IPS DF 19.7 (cell line): ENCODE measurements around the gene ARMC3.
"Not testable (repeated sequence)": the region's sequence is repeated elsewhere in the genome, so short reads cannot be mapped to it uniquely, and the experiment has no call there.

Experiments used
- DNase-seq: peaks from one replicate; pipeline ENCODE4 v3.0.0-alpha.2; 2013; ENCODE audit warnings: low read depth, low spot score

The ARMC3 gene

DNA sequence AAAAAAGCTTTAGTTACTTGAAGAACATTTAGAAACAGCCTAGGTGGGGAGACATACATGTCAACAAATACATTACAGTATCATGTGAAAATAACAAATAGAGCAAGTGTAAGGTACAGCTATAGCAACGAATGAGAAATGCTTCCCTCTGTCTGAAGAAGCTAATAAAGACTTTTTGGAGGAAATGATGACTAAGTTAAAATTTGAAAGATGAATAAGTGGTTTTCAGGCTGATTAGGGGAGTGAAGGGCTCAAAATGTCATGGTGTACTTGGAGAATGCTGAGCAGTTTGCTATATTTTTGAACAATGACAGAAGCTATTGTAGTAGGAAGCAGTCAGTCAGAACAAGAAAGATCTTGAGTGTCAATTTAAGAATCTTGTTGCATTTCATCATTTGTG, 2.8 kb upstream of the ARMC3 start:
- no peak for DNase-seq

DNA sequence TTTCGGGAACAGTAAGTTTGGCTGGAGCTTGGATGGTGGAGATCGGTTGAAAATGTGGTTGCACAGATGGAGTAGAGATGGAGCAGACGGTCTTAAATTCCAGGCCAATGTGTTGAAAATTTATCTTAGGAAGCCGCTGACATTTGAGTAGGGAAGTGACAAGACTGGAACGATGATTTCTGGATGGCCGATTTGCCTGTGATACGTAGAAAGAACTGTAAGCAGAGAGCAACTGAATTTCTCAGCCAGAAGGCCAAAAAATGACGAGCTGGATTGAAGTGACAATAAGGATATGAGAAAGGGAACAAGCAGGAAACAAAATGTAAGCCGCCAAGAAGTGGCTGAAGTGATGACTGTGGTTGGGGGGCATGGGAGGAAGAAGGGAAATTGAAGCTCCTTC, 687 bp upstream of the ARMC3 start:
- DNase-seq, result no peak

DNA sequence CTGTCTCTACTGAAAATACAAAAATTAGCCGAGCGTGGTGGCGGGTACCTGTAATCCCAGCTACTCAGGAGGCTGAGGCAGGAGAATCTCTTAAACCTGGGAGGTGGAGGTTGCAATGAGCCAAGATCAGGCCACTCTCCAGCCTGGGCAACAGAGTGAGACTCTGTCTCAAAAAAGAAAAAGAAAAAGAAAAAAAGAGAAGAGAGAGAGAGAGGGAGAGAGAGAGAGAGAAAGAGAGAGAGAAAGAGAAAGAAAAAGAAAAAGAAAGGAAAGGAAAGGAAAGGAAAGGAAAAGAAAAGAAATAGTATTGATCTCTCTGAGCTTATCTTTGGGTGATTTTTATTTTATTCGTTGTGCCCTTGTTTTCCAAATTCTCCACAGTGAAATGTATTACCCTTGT, 1.2 kb downstream of the ARMC3 start:
- DNase-seq, result not testable (repeated sequence)

DNA sequence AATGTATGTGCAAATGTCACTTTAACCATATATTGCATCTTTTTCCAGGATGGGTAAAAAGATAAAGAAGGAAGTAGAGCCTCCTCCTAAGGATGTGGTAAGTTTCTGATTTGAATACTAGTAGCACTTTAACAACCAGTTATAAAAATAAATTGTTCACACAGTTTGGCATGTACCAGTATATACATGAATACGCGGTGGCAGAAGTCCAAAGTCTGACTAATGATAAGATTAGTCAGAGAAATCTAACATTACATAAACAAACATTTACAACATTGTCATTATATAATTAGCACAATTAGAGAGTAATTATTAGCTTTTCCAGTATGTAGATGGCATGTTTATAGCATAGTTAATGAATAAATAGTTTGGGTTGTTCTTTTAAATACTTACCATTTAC, 4.1 kb downstream of the ARMC3 start:
- no peak for DNase-seq

DNA sequence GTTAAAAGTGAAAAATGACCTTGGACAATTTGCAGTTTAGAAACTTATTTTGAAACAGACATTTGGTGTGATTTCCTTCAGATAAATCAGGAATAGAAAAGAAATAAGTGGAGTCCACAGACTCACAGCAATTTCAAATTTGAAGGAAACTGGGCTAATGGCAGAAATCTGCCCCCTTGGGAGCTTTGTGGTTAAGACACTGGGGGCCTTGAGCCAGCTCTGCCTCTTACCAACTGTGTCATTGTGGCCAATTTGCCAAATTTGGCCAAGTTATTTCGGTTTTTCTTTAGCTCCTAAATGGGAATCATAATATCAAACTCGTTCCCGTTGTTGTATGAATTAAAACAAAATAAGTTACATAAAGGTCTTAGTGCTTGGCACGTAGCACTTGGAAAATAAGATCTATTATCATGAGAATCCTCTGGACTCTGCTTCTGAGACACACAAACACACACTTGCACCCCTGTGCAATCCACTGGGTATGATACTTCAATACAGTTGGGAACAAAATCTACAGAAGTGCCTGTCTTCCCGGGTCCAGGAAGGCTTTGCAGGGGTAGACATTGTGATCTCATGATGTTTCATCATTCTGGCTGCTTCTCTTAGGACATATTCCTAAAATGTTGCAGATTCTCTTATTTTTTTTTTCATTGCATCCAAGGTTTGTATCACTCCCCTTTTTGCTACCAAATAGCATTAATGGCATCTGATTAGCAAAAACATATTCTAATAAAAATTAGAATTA, 4.9 kb downstream of the ARMC3 start:
- no peak for DNase-seq

DNA sequence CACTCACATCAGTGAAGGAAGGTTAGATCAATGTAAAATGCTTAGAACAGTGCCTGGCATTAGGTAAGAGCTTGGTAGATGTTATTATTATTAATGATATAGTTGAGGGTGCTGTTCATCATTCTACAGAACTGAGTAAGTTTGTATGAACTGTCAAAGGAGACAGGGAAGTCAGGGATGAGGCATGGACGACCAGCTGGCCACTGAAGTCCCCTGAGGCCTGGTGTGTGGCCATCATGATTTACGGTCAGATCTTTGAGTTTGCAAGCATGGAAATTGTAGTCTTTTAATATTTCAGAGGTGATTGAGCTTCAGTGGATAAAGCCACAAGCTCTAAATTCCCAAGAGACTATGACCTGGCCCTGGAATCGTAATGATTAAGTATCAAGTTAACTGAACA, 6.9 kb downstream of the ARMC3 start:
- no peak for DNase-seq

DNA sequence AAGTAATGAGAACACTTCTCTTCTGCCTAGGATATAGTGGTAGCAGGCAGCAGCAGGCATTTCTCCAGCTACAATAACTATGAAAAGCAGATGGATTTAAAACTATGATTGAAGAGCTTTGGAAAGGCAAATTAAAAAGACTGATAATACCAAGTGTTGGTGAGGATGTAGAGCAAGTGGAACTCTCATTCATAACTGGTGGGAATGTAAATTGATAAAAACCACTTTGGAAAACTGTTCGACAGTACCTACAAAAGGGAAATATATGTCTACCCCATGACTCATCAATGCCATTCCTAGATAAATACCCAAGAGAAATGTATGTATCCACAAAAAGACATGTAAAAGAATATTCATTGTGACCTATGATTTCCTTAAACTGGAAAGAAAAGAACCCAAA, 14.6 kb downstream of the ARMC3 start:
- no peak for DNase-seq

DNA sequence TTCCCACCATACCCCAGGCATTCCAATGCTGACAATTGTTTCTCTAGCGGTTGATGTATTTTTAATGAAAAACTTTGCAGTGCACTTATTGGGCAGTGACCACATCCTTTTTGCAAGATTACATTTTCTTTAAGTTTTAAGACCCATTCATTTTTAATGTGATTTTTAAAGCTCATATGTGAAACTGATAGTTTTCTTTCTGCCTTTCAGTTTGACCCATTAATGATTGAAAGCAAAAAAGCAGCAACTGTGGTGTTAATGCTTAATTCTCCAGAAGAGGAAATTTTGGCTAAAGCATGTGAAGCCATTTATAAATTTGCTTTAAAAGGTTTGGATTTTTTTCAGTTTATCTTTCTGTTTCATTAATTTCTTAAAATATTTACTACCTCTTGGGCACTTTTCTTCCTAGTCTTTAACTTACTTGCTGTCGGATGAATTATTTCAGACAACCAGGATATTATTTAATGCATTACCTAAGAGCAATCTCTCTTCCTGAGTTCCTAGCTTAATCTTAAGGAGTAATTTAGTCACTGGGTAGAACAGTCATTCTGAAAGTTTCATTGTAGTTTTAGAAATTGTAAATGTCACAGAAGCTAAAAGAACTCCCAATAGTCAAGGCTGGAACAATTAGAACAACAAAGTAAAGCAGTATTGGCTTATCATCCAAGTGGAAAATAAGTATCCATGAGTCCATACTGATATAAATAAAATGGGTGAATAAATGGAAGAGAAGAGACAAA, 18.3 kb downstream of the ARMC3 start:
- no peak for DNase-seq

DNA sequence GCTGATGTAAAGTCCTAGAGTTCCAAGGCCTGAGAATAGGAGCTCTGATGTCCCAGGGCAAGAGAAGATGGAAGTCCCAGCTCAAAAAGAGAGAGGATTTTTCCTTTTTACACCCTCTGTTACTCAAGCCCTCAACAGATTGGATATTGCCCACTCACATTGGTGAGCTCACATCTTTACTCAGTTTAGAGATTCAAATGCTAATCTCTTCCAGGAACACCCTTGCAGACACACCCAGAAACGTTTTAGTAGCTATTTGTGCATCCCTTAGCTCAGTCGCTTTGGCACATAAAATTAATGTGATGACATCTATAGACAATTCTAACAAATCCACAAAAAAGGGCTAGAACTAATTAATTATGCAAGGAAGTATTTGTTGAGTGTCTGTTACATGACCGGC, 27.1 kb downstream of the ARMC3 start:
- no peak for DNase-seq

DNA sequence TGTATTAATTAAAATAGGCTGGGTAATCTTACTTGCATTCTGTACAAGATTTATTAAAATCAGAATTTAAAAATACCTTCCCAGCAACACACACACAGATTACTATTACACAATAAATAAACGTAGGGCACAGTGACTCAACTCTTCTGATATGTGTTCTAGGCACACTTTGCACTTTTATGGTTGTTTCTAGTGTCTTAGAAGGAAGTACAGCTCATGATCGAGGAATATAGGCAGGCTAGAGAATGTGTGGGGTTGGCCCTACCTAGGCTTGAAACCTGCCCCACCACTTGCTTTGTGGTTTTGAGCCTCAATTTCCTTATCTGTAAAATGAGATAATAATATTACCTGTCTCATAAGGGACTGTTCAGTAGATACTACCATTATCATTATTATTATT, 30.5 kb downstream of the ARMC3 start:
- no peak for DNase-seq

DNA sequence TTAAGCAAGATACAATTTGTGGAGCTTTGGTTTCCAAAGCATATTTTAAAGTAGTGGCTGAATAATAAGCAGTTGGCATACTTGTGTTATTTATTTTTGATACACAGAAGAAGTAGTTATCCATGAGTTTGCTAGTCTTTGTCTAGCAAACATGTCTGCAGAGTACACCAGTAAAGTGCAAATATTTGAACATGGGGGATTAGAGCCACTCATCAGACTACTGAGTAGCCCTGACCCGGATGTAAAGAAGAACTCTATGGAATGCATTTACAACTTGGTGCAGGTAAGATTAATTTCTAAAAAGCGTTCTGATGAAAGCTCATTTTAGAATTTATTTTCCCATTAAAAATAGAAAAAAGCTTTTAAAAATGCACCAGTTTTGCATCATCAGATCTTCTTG, 31.4 kb downstream of the ARMC3 start:
- DNase-seq, result no peak

DNA sequence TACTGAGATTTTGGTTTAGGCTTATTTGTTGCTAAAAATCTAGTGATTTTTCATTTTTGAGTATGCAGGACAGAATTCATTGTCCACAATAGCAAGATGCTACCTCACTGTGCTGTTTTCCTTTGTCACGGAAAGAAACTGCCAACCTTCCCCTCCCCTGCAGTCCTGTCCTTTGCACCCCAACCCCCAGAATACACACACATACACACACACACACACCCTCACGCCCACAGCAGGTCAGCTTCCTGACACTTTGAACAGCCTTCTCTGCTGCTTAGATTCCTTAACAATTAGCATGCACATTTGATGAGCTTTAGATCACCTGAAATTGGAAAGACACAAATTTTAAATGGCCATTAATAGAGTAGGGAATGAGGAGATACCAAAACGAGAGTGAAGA, 32.1 kb downstream of the ARMC3 start:
- no peak for DNase-seq

DNA sequence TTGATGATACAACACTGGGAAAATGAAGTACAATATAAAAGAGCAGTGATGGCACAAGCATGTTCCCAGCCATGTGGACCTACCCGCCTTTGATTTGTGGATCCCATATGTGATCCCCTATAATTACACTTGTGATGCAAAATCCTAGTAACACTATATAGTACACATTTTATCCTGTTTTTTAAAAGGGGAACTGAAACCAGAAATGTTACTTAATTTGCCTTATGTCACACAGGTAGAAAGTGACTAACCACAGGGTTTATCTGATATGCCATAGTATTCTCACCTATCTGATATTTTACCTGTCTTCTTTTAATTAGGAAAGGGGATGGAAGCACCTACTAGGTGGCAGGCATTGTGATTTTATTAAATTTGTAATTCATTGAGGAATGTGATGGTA, 35.0 kb downstream of the ARMC3 start:
- no peak for DNase-seq

DNA sequence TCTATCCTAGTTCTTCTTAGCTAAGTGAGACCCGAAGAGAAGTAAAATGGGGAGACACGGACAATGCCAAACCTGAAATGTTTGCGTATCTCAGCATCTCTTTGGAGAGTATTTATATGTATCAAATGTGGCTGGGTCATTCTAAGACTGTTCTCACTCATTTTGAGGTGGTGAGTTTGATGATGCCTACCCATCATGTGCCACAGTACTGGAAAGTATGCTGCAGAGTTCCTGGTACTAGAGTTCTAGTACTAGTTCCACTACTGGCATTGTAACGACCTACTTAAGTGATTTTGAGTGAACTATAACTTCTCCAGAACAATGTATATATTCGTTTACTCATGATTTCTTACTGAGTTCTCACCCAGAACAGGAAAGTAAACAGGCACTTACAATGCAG, 41.9 kb downstream of the ARMC3 start:
- DNase-seq, result no peak

DNA sequence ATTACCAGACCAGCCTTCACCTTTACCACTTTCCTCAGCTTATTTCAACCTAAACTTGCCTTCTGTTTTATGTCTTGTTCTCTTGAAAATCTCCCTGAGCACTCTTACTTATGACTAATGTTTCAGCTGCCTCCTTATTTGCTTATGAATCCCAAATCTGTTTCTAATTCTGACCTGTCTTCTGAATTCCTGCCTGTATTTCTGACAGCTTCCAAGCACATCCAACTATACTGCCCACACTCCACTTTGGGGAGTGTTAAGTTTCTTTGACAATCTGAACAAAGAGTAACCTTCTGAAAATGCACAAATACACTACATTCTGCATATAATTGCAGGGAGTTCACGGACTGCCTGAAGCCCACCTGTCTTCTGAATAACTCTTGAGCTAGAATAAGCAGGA, 48.7 kb downstream of the ARMC3 start:
- no peak for DNase-seq

DNA sequence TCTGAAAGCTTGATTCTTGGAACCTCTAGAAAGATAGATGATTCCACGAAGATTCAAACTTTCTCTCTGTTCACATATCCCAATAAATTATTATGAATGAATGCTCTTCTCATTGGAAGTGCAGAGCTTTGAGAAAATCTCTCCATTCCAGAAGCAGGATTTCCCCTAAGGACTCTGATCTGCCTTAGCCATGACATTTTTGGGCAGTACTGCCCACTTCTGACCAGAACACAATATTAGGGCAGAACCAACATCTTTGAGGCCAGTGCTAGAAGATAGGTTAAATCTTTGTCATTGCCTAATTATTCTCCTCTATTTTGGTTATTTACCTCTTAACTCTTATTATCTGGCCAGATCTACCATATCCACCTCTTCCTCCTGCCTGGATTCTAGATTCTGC, 49.9 kb downstream of the ARMC3 start:
- DNase-seq, result no peak

DNA sequence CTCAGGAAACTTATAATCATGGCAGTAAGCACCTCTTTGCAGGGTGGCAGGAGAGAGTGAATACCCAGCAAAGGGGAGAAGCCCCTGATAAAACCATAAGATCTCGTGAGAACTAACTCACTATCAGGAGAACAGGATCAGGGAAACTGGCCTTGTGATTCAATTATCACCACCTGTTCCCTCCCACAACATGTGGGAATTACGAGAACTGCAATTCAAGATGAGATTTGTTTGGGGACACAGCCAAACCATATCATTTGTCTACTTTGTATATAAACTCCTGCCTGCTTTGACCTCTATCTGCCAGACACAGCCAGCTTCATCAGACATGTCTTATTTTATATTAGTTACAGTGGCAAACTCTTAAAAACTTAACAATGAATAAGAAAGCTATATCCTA, 50.4 kb downstream of the ARMC3 start:
- no peak for DNase-seq

DNA sequence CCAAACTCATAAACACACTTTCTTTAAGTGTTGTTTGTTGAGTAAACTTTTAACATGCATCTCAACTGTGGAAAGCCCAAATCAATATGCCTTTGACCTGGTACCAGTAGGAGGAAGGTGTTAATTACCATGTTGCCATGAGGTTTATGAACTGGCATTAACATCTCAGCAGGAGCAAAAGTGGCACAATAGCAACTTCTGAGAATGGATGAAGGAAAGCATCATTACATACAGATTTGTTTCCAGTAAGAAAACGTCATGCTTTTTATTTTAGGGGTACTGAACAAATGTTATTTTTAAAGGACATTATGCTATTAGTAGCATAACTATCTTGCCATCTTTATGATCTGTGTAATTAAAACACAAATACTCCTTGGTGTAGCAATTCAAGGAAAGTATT, 51.1 kb downstream of the ARMC3 start:
- DNase-seq, result no peak

DNA sequence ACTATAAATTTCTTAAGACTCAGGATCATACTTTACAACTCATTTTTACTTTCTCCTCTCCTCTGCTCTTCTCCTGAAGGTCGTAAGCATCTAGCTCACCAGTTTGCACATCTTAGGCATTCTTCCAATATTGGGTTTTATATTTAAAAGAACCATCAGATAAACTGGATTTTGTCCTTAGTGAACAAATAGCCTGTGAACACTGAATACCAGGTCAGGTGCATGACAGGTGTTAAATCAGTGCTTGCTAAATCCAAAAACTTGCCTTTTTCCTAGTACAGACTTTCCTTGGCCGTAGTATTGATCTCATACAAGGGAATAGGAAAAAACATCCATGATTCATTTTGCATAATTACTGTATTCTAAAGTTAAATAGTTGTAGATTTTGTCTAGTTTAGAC, 53.0 kb downstream of the ARMC3 start:
- no peak for DNase-seq

DNA sequence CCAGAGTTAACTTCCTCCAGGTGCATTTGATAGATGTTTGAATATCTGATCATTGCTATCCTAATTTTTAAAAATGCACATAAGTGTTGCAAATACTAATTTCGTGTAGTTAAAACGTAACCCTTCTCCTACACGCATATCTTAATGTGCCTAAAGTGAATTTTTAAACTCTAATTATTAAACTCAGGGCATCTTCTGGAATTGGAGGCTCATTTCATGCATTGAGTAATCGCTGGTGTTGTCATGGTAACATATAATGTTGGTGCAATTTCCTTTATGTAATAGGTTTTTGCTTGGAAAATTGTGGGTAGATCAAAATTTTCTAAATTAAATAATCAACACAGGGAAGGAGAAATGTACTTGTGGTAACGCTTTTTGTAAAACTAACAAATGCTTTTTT, 56.2 kb downstream of the ARMC3 start:
- DNase-seq, result no peak

DNA sequence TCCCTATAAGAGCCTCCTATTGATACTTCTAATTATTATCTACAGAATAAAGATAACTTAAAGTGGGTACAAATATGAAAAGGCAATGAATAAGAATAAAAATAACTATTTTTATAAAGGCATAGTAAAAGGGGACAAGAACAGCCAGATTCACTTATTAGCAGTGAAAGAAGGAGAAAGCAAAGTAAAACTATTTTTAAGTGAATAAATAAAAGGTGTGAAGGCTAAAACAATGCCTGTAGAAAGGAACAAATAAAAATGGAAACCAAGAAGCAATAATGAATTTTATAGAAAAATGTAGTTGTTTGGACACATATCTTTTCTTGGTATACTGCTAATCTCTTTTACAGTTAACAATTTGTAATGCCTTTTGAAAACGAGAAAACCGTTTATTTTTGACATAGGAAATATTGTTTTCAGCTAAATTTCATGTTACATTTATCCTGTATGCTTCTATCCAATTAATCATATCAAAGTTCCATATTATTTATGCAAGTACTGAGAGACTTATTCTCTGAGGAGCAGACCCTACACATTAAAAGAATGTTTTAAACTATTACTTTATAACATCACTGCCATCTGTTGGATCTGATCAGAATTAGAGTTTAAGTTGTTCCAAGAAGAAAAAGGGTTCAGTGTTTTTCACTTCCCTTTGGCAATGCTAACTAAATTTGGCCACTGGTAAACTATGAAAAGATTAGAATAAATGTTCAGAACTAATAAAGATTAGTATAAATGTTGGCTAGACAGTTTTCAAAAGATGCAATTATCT, 59.1 kb downstream of the ARMC3 start:
- no peak for DNase-seq

DNA sequence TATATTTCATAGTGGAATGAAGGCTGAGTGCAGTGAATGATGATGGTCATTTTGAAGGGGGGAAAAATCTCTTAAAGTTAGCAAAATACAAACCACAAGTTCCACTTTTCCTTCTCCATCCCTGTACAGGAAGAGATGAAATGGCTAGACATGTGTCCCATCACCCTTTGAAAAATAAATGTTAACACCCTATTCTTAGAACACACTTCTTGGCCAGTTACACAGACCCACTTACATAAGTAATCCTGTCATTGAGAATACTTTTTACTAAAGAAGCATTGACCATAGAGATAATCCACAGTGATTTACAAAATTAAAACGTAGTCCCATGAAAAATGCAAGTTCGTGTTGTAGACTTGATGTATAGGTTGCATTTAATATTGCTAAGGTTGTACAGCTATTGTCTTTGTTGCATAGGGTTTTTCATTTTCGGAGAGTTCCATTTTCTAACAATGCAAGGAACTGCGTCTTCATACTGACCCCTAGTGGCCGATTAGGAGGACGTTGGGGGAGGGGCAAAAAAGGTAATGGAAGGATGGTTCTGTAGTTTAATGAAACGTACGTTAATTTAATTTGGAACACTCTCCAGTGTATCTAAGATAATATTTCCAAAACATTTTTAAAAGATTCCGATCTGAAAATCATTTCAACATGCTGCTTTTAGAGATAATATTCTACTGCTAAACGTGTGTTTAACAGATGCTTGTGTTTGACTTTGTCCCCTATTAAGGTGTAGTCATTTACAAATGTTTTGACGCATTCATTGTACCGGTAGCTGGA, 60.9 kb downstream of the ARMC3 start:
- DNase-seq, result no peak
